ENCODE measurements around the gene ITGB1BP1. TPM values are rescaled to one million over a fixed set of nuclear protein-coding genes. Genes with fewer than 3 reads are reported as not detected.

Gene ITGB1BP1
- total and polyA plus RNA-seq, 2 of the 13 experiments (the other 11 are each of a cell fraction or from before 2014, with no cell fraction given) = 106 to 108 TPM

- intact Hi-C loops (cut with micrococcal nuclease; ENCODE audit: unreplicated experiment) (no loop called here), in situ Hi-C loops (cut with HindIII; ENCODE audit: extremely low pct_ligation_motif_present, low pct_unique_long_range_greater_than_20kb) (loop anchor here (10.0 kb wide), 1 partner anchor 234 kb away; no protein-coding TSS in a partner anchor)
- H3K4me2 ChIP-seq (ENCODE audit: low read depth, low read length) = no peak overlapping the region
- peaks cover 46% of the 10 kb centered on the region for H3K4me1 ChIP-seq (ENCODE audit: insufficient read depth, low read length)
- ChIA-PET CTCF (ENCODE audit: low intra/inter-chr PET ratio, low total read pairs) (no interaction called here), POLR2A (interaction anchor here (0.8 to 0.9 kb wide), 2 partner anchors 9 to 14 kb away, joined by 3 read pairs; no protein-coding TSS in a partner anchor)
- no peak overlapping the region for H3K27ac ChIP-seq (ENCODE audit: extremely low read length, insufficient read depth, low read length)
- no peaks in the 10 kb centered on the region for H3K79me2 ChIP-seq (ENCODE audit: insufficient read depth, low read length)
- H2AFZ ChIP-seq (ENCODE audit: low read length) = no peak overlapping the region
- H3K27me3 ChIP-seq (ENCODE audit: control insufficient read depth in 1 of 2, insufficient read depth in 2 of 2, low read length in 2 of 2) = no peaks in the 10 kb centered on the region
- 88% methylated on average over 27 of the region's 30 CpGs for WGBS (ENCODE audit: low lambda C conversion rate)
- no peaks in the 10 kb centered on the region for H4K20me1 ChIP-seq (ENCODE audit: insufficient read depth, low read length)
- ATAC-seq = peak; percentile 29; the same call in 1 of the 3 replicates
- no peak for DNase-seq (ENCODE audit: low spot score)
- TF ChIP-seq ZBTB38 (CRISPR knock-in tag; IDR thresholded peaks at IDR 0.05) = 0 out of 2 replicates have a peak, but pooled peaks have one; percentile 21
- TF ChIP-seq ZNF317 (CRISPR knock-in tag; IDR thresholded peaks at IDR 0.05) = no peak
- peak; percentile 7; the same call in 1 of the 2 replicates for TF ChIP-seq ZFX (CRISPR knock-in tag; IDR thresholded peaks at IDR 0.05; ENCODE audit: low read depth)
- peak; percentile 24; the same call in 1 of the 2 replicates for TF ChIP-seq ETV5 (CRISPR knock-in tag; IDR thresholded peaks at IDR 0.05; ENCODE audit: borderline replicate concordance)
- TF ChIP-seq ZBTB43 (CRISPR knock-in tag; conservative IDR thresholded peaks at IDR 0.05) = no peak
- TF ChIP-seq TFAP4 (IDR thresholded peaks at IDR 0.05; ENCODE audit: borderline replicate concordance, low read depth) = peak; percentile 45; the same call in 1 of the 2 replicates
- TF ChIP-seq AGO2 (optimal IDR thresholded peaks at IDR 0.05; ENCODE audit: low read depth, low read length) = peak; percentile 32
- TF ChIP-seq ZNF687 (CRISPR knock-in tag; IDR thresholded peaks at IDR 0.05) = peak; percentile 52
- peak; percentile 90 for TF ChIP-seq FOSL2 (CRISPR knock-in tag; IDR thresholded peaks at IDR 0.05)
- H3K9ac ChIP-seq (ENCODE audit: insufficient read depth, low read depth, low read length) = no peak overlapping the region
- BruUV-seq (replicated peaks) = no TSS peak
- no peak overlapping the region for H3K4me3 ChIP-seq (replicated peaks in 1 of 3; ENCODE audit: insufficient read depth in 1 of 3, low read depth in 2 of 3, low read length in 3 of 3)
- H3K9me3 ChIP-seq (ENCODE audit: low read length) = no peaks in the 10 kb centered on the region
- no peak for FAIRE-seq
- peaks cover 7 to 15% of the 10 kb centered on the region in 2 experiments; a peak in 4 of 5 replicates for H3K36me3 ChIP-seq (replicated peaks in 1 of 2; ENCODE audit: control insufficient read depth in 1 of 2, insufficient read depth in 2 of 2, low read length in 2 of 2)
Measured at GRCh38 chr2:9378433-9379390, 44.6 kb downstream of the ITGB1BP1 start.

Measured in HepG2 (cell line).